HG03025 (cell line): ENCODE results near the gene CCDC18.
"Not testable (repeated sequence)": the region's sequence is repeated elsewhere in the genome, so short reads cannot be mapped to it uniquely, and the experiment has no call there.

Experiments used
- ATAC-seq: cut with Tn5 transposase; IDR thresholded peaks from one replicate; pipeline ENCODE4 v1.9.1; 2021; ENCODE audit warnings: mild to moderate bottlenecking, moderate library complexity; ENCODE audit not compliant: unreplicated experiment, low FRiP score

CCDC18 gene

GRCh38 chr1:93221913-93222312 lies 41.4 kb downstream of the CCDC18 start:
- ATAC-seq: no peak

GRCh38 chr1:93223023-93223675 lies 42.6 kb downstream of the CCDC18 start:
- ATAC-seq: no peak

GRCh38 chr1:93235261-93235660 lies 54.7 kb downstream of the CCDC18 start:
- no peak for ATAC-seq

- no peak for ATAC-seq
Measured at GRCh38 chr1:93237021-93237420, 56.5 kb downstream of the CCDC18 start.

- no peak for ATAC-seq
Measured at GRCh38 chr1:93238425-93238824, 57.9 kb downstream of the CCDC18 start.

GRCh38 chr1:93239863-93240262 lies 59.3 kb downstream of the CCDC18 start:
- no peak for ATAC-seq

- ATAC-seq: not testable (repeated sequence)
Measured at GRCh38 chr1:93243233-93243632, 62.7 kb downstream of the CCDC18 start.

- ATAC-seq: no peak
Measured at GRCh38 chr1:93244298-93245069, 64.0 kb downstream of the CCDC18 start.

GRCh38 chr1:93251966-93252365 lies 71.4 kb downstream of the CCDC18 start:
- ATAC-seq: no peak

- no peak for ATAC-seq
Measured at GRCh38 chr1:93252598-93252997, 72.1 kb downstream of the CCDC18 start.

- no peak for ATAC-seq
Measured at GRCh38 chr1:93253516-93253915, 73.0 kb downstream of the CCDC18 start.

- no peak for ATAC-seq
Measured at GRCh38 chr1:93255222-93256079, 74.9 kb downstream of the CCDC18 start.

- no peak for ATAC-seq
Measured at GRCh38 chr1:93256433-93256832, 75.9 kb downstream of the CCDC18 start.

- no peak for ATAC-seq
Measured at GRCh38 chr1:93257889-93258288, 77.4 kb downstream of the CCDC18 start.

- ATAC-seq: not testable (repeated sequence)
Measured at GRCh38 chr1:93260726-93261125, 80.2 kb downstream of the CCDC18 start.

- no peak for ATAC-seq
Measured at GRCh38 chr1:93262645-93263044, 82.1 kb downstream of the CCDC18 start.

- ATAC-seq: not testable (repeated sequence)
Measured at GRCh38 chr1:93268888-93269287, 88.4 kb downstream of the CCDC18 start.

- ATAC-seq: not testable (repeated sequence)
Measured at GRCh38 chr1:93275262-93275633, 94.7 kb downstream of the CCDC18 start.

GRCh38 chr1:93275634-93276295 lies 95.2 kb downstream of the CCDC18 start:
- ATAC-seq: no peak

- not testable (repeated sequence) for ATAC-seq
Measured at GRCh38 chr1:93277530-93277929, 97.0 kb downstream of the CCDC18 start.

GRCh38 chr1:93283496-93283895 lies 103.0 kb downstream of the CCDC18 start:
- no peak for ATAC-seq
